ENCODE data around the gene USP8. TPM values are rescaled to one million over a fixed set of nuclear protein-coding genes. Genes with fewer than 3 reads are reported as not detected.

Gene USP8
- polyA plus RNA-seq, 3 donors = 32.1 to 62.4 (median 37.3) TPM

DNA sequence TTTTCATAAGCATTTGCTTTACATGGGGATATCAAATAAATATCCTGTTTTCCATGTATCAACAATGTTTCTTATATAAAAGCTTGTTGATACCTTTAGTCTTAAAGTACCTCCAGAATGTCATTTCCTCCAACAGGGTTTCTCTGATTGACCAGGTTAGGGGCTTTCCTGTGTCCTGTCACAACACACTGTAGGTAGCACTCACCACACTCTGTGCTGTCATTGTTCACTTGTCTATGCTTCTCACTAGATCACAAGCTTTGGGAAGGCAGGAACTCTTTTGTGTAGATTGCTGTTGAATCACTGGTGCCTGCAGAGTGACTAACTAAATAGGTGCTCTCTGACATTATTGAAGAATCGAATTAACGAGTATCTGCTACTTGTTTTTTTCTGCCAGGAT lies 72.5 kb downstream of the USP8 start:
- Histone ChIP-seq H3K9me3 (replicated peaks in 1 of 2; ENCODE audit: control insufficient read depth in 1 of 2, insufficient read depth in 1 of 2, low read length in 2 of 2) (no peaks in the 10 kb centered on the region), H3K27ac (ENCODE audit: low read depth in 1 of 2, low read length in 2 of 2) (no peak overlapping the region), H3K36me3 (replicated peaks in 1 of 2; ENCODE audit: control insufficient read depth in 1 of 2, insufficient read depth in 2 of 2, low read length in 2 of 2) (peaks cover 91 to 98% of the 10 kb centered on the region in 2 donors), H4K20me1 (ENCODE audit: insufficient read depth, low read length) (no peaks in the 10 kb centered on the region), H3K4me2 (replicated peaks; ENCODE audit: extremely low read depth, low read length, poor library complexity, severe bottlenecking) (no peak overlapping the region), H3K9ac (ENCODE audit: insufficient read depth, low read length, poor library complexity, severe bottlenecking) (no peak overlapping the region), H3K4me1 (ENCODE audit: control insufficient read depth in 1 of 2, insufficient read depth in 2 of 2, low read length in 2 of 2) (no peaks in the 10 kb centered on the region), H2AFZ (ENCODE audit: insufficient read depth, low read depth, low read length, poor library complexity, severe bottlenecking) (no peak overlapping the region), H3K79me2 (ENCODE audit: insufficient read depth, low read length) (no peaks in the 10 kb centered on the region), H3K4me3 (replicated peaks in 1 of 3; ENCODE audit: low read depth in 2 of 3, low read length in 3 of 3) (no peak overlapping the region), H3K27me3 (ENCODE audit: control insufficient read depth in 2 of 2, insufficient read depth in 2 of 2, low read length in 2 of 2) (no peaks in the 10 kb centered on the region)
- no peaks in the 10 kb centered on the region for H3K9me3 Mint-ChIP-seq
- no peaks in the 10 kb centered on the region for H3K27me3 Mint-ChIP-seq (ENCODE audit: low read depth in 3 of 3)
- H3K36me3 Mint-ChIP-seq = peaks cover 83 to 87% of the 10 kb centered on the region in 2 donors
- WGBS (ENCODE audit: insufficient coverage) = 100% methylated on average over 2 of the region's 2 CpGs
- H3K4me1 Mint-ChIP-seq = no peaks in the 10 kb centered on the region
- intact Hi-C loops (cut with micrococcal nuclease) = loop anchor here (10.0 kb wide), 2 partner anchors 958 to 978 kb away; no protein-coding TSS in a partner anchor
- TF ChIP-seq, protein P1, sequence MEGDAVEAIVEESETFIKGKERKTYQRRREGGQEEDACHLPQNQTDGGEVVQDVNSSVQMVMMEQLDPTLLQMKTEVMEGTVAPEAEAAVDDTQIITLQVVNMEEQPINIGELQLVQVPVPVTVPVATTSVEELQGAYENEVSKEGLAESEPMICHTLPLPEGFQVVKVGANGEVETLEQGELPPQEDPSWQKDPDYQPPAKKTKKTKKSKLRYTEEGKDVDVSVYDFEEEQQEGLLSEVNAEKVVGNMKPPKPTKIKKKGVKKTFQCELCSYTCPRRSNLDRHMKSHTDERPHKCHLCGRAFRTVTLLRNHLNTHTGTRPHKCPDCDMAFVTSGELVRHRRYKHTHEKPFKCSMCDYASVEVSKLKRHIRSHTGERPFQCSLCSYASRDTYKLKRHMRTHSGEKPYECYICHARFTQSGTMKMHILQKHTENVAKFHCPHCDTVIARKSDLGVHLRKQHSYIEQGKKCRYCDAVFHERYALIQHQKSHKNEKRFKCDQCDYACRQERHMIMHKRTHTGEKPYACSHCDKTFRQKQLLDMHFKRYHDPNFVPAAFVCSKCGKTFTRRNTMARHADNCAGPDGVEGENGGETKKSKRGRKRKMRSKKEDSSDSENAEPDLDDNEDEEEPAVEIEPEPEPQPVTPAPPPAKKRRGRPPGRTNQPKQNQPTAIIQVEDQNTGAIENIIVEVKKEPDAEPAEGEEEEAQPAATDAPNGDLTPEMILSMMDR (IDR thresholded peaks at IDR 0.05) = no peak
- H3K27ac Mint-ChIP-seq = no peak overlapping the region
- no peak overlapping the region for H3K4me3 Mint-ChIP-seq
- no peak for DNase-seq

DNA sequence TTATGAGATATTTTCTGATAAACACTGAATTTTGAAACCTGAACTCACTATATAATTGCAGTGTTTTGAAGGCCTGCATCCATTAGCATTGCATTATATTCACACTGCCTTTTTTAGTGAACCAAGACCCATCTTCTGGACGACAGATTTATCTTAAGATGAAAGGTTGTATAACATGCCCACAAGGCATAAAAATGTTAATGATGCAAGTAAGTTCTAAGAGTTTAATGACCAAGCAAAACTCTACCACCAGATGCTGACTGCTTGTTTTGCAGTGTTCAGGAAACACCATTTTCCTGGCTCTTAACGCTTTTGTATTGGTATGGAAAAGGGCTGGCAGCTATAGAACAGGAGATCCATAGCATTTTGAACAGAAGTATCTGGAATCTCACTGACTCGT lies 76.1 kb downstream of the USP8 start:
- no peak overlapping the region for H3K4me3 ChIP-seq (replicated peaks in 1 of 3; ENCODE audit: low read depth in 2 of 3, low read length in 3 of 3)
- no peak overlapping the region for H2AFZ ChIP-seq (ENCODE audit: insufficient read depth, low read depth, low read length, poor library complexity, severe bottlenecking)
- H3K9me3 ChIP-seq (replicated peaks in 1 of 2; ENCODE audit: control insufficient read depth in 1 of 2, insufficient read depth in 1 of 2, low read length in 2 of 2) = no peaks in the 10 kb centered on the region
- H3K36me3 ChIP-seq (replicated peaks in 1 of 2; ENCODE audit: control insufficient read depth in 1 of 2, insufficient read depth in 2 of 2, low read length in 2 of 2) = peaks cover 76 to 96% of the 10 kb centered on the region in 2 donors
- no peaks in the 10 kb centered on the region for H4K20me1 ChIP-seq (ENCODE audit: insufficient read depth, low read length)
- H3K9ac ChIP-seq (ENCODE audit: insufficient read depth, low read length, poor library complexity, severe bottlenecking) = no peak overlapping the region
- no peak overlapping the region for H3K27ac Mint-ChIP-seq
- intact Hi-C loops (cut with micrococcal nuclease) = no loop called here
- no peak overlapping the region for H3K27ac ChIP-seq (ENCODE audit: low read depth in 1 of 2, low read length in 2 of 2)
- no peaks in the 10 kb centered on the region for H3K4me1 ChIP-seq (ENCODE audit: control insufficient read depth in 1 of 2, insufficient read depth in 2 of 2, low read length in 2 of 2)
- H3K36me3 Mint-ChIP-seq = peaks cover 73 to 87% of the 10 kb centered on the region in 2 donors
- TF ChIP-seq, protein P1 (IDR thresholded peaks at IDR 0.05) = no peak
- H3K4me3 Mint-ChIP-seq = no peak overlapping the region
- H3K9me3 Mint-ChIP-seq = no peaks in the 10 kb centered on the region
- WGBS (ENCODE audit: insufficient coverage) = 17% methylated on average over 2 of the region's 3 CpGs
- no peaks in the 10 kb centered on the region for H3K27me3 Mint-ChIP-seq (ENCODE audit: low read depth in 3 of 3)
- no peaks in the 10 kb centered on the region for H3K79me2 ChIP-seq (ENCODE audit: insufficient read depth, low read length)
- no peak for DNase-seq
- no peaks in the 10 kb centered on the region for H3K4me1 Mint-ChIP-seq
- H3K27me3 ChIP-seq (ENCODE audit: control insufficient read depth in 2 of 2, insufficient read depth in 2 of 2, low read length in 2 of 2) = no peaks in the 10 kb centered on the region
- no peak overlapping the region for H3K4me2 ChIP-seq (replicated peaks; ENCODE audit: extremely low read depth, low read length, poor library complexity, severe bottlenecking)

Measured in CD14-positive monocyte (primary cell).